Medulla oblongata (tissue), 1 donor: ENCODE results near the gene SLC7A14.

Experiments used
- DNase-seq: peaks from one replicate; pipeline ENCODE4 v3.0.0-alpha.2; 2015; ENCODE audit errors: extremely low spot score

Gene SLC7A14

GRCh38 chr3:170426240-170426797, 159.6 kb downstream of the SLC7A14 start:
- DNase-seq, result no peak

GRCh38 chr3:170425491-170426239, 160.2 kb downstream of the SLC7A14 start:
- DNase-seq, result peak; percentile 97

DNA sequence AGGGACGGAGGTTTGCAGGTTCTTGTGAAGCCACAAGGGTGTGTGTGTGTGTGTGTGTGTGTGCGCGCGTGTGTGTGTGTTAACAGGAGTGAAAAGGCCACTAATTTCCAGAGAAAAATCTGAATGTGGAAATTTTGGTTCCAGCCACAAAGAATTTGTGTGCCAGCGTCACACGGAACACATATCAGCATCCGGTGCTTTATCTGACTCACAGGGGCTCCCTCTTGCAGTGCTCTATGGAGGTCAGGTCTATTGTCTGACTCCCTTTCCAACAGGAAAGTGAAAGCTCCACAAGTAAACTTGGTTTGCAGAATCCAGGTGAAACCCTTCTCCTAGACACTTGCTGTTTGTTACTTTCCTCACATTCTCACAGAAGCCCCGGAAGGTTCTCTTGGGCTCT, 161.0 kb downstream of the SLC7A14 start:
- no peak for DNase-seq

DNA sequence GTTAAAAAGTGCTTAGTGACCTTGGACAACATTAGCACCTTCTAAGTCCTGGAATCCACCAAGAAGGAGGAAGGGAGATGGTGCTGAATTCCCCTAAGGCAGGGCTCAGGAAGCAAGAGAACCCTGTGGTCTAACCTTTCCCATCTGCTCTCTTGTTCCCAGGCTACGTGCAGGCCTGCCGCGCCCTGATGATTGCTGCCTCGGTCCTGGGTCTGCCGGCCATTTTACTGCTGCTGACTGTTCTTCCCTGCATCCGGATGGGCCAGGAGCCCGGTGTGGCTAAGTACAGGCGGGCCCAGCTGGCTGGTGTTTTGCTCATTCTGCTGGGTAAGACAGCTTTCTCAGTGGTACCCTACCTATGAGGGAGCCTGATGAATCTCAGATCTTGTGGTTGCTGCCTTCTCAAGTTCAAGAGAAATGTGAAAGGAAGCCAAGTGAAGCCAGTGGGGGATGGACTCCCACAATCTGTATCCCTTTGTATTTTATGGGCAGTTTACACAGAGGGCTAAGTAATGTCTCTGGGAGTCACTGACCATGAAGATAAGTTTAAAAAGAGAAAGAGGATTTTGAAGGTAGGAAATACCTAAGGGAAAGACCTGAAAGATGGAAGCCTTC, 162.8 kb downstream of the SLC7A14 start:
- no peak for DNase-seq

- peak; percentile 35 for DNase-seq
Measured at GRCh38 chr3:170421758-170422157, 164.1 kb downstream of the SLC7A14 start.

DNA sequence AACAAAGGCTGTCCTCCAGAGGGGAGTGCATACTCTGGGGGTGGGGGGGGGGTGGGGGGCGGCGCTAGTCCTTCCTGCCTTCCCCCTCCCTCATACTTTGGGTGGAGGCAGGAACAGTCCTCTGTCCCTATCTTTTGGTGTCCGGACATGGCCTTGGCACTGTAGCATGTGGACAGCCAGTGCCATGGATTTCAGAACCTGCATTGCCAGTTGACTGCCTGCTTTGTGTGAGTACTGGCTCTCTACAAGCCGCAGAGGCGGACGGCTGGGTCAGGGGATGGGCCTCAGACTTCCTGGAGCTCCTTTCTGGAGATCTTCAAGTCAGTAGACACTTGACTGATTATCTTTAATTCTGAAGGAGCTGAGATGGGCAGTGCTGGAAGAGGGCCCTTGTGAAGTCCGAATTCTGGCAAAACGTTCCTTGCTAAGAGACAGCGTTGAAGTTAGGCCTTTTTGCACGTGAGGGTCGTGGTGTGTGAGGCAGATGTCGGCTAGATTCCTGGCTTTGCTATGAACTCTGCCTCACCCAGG, 164.7 kb downstream of the SLC7A14 start:
- peak; percentile 81 for DNase-seq

GRCh38 chr3:170420307-170420821, 165.5 kb downstream of the SLC7A14 start:
- peak; percentile 44 for DNase-seq

GRCh38 chr3:170419557-170420087, 166.3 kb downstream of the SLC7A14 start:
- DNase-seq, result peak; percentile 55

- peak; percentile 90 for DNase-seq
Measured at GRCh38 chr3:170418422-170419398, 167.2 kb downstream of the SLC7A14 start, which contains the start of gene CLDN11. CLDN11 (plus strand) TSS chr3:170418868; CDS start chr3:170419067, 199 bp downstream.

DNA sequence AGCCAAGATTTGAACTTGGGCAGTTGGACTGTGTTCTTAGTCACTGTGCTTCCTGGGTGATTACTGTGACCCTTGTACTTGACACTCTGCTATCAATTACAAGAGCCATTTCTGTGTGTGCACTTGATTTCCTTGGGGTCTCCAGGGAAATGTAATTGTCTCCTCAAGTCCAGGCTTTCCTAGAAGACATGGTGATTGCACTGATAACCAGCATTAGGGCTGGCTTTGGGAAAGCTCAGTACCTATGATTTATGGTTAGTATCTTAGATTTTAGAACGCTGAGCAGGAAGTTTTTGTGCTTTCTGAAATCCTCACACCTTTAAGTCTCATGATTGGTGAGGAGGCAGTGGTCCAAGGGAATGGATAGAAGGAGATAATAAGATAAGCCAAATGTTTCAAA, 168.8 kb downstream of the SLC7A14 start:
- no peak for DNase-seq

DNA sequence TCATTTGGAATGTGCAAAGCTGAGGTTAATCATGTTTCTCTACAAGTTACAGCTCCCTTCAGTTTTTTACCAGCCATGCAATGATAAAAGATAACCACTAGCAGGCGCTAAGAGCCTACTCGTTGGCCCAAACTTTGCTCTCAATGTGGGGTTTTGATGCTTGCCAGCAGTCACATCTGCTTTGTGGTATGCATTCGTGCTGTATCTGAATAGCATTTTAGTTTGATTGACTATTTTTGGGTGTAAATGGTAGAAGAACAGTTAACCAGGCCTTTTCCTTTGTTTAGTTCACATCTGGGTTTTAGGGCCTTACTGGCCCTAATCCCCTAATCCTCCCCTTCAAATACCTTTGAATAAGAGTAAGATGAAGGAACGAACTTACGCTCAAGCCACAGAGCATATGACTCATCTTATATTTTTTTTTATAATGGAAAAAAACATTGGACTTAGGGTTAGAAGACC, 171.6 kb downstream of the SLC7A14 start:
- peak; percentile 88 for DNase-seq

- DNase-seq, result no peak
Measured at GRCh38 chr3:170413291-170413690, 172.6 kb downstream of the SLC7A14 start.

DNA sequence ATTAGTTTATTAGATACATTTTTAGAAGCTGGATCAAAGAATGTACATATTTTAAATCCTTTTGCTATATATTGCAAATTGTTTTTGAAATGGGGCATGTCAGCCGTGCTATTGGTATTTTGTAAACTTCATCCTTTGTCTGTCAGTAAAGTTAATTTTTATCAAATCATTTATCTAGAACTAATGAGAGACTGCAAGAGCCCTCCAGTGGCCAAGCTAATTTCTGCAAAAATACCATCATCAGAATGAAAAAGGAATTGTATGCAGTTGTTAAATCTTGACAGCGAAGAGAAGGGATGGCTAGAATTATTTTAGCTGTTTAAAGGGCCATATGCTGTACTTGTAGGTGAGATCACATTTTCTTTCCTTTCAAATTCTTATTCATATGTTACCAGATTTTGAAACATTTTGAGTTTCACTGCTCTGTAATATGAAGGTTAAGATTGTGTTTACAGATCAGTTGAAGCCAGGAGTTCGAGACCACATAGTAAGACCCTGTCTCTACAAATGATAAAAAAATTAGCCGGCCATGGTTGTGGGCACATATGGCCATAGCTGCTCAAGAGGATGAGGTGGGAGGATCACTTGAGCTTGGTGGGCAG, 175.3 kb downstream of the SLC7A14 start:
- DNase-seq, result peak; percentile 64
